HepG2 (cell line): ENCODE results near the gene LCN2. TPM values are rescaled to one million over a fixed set of nuclear protein-coding genes. Genes with fewer than 3 reads are reported as not detected.

Source experiments
- CREB1 ChIP-seq, 2 experiments: fragments of 450-650 bp in 1 of 2; IDR thresholded peaks; 2 replicates each; pipeline ENCODE4 v1.6.1; 2016 to 2017; ENCODE audit warnings: control low read depth in 1 of 2, mild to moderate bottlenecking in 1 of 2, missing compliant biosample characterization in 1 of 2, missing genetic modification characterization in 1 of 2
- FOXP1 ChIP-seq, 2 experiments: fragments of 450-650 bp in 1 of 2; IDR thresholded peaks; 2 replicates each; pipeline ENCODE4 v1.6.1; 2017 to 2018; ENCODE audit warnings: antibody characterized with exemption in 1 of 2
- GATAD2A ChIP-seq: IDR thresholded peaks from 2 replicates; pipeline ENCODE4 v1.6.1; 2016
- GTF3A ChIP-seq: sonication (generic); formaldehyde crosslinking; conservative IDR thresholded peaks from 2 replicates; pipeline ENCODE4 v1.4.0; 2020; ENCODE audit warnings: mild to moderate bottlenecking, missing genetic modification reagents
- REXO4 ChIP-seq: sonication (generic); formaldehyde crosslinking; IDR thresholded peaks from 2 replicates; pipeline ENCODE4 v1.8.0; 2022; ENCODE audit warnings: missing genetic modification reagents, mild to moderate bottlenecking, borderline replicate concordance
- SIX1 ChIP-seq: sonication (generic); formaldehyde crosslinking; IDR thresholded peaks from 2 replicates; pipeline ENCODE4 v1.4.0; 2020; ENCODE audit warnings: missing genetic modification reagents, borderline replicate concordance
- ZBTB10 ChIP-seq: sonication (generic); formaldehyde crosslinking; IDR thresholded peaks from 2 replicates; pipeline ENCODE4 v1.4.0; 2020; ENCODE audit warnings: missing genetic modification reagents, borderline replicate concordance
- ZBTB39 ChIP-seq: sonication (generic); formaldehyde crosslinking; IDR thresholded peaks from 2 replicates; pipeline ENCODE4 v1.5.0; 2020; ENCODE audit warnings: missing genetic modification reagents
- ZNF207 ChIP-seq: fragments of 450-650 bp; IDR thresholded peaks from 2 replicates; pipeline ENCODE4 v1.6.1; 2016; ENCODE audit warnings: antibody characterized with exemption, borderline replicate concordance
- ZNF350 ChIP-seq: sonication (generic); formaldehyde crosslinking; IDR thresholded peaks from 2 replicates; pipeline ENCODE4 v1.4.0; 2020; ENCODE audit warnings: mild to moderate bottlenecking, low read depth, missing genetic modification reagents, borderline replicate concordance
- ZNF513 ChIP-seq: sonication (generic); formaldehyde crosslinking; conservative IDR thresholded peaks from 2 replicates; pipeline ENCODE4 v1.5.0; 2020; ENCODE audit warnings: missing genetic modification reagents
- ZNF639 ChIP-seq: conservative IDR thresholded peaks from 2 replicates; pipeline ENCODE4 v1.6.1; 2018; ENCODE audit warnings: missing genetic modification reagents
- polyA plus RNA-seq, 8 experiments: library from polyadenylated mRNA; depleted of rRNA in 3 of 8; stranded (reverse) in 7 of 8; unstranded in 1 of 8; fragments of >200 nt; fragmentation: Illumina TruSeq in 4 of 8; extraction: Trizol in 4 of 8; gene quantifications; 2 replicates each; pipeline versions ENCODE4 v1.2.1 to v1.2.3, GENCODE V29; 2011 to 2016; ENCODE audit warnings: low read depth in 4 of 8, missing spikeins in 1 of 8, mixed read lengths in 1 of 8; ENCODE audit not compliant: insufficient read depth in 1 of 8
- total RNA-seq, 5 experiments: library from RNA; depleted of rRNA; stranded (reverse); fragments of >200 nt; fragmentation: Illumina TruSeq; extraction: Trizol; gene quantifications; 2 replicates each; pipeline ENCODE4 v1.2.3, GENCODE V29; 2016; ENCODE audit warnings: low read depth in 1 of 5
- TF ChIP-seq, protein P1 (sequence below): sonication (generic); formaldehyde crosslinking; IDR thresholded peaks from 2 replicates; pipeline ENCODE4 v1.4.0; 2020; ENCODE audit warnings: missing genetic modification reagents

Gene LCN2
- total and polyA plus RNA-seq, 2 of the 13 experiments (the other 11 are each of a cell fraction or from before 2014, with no cell fraction given), result 0.38 to 1.4 TPM

- TF ChIP-seq GTF3A (CRISPR knock-in tag) (0 out of 2 replicates have a peak, but pooled peaks have one; percentile 82), SIX1 (CRISPR knock-in tag) (peak; percentile 57; the same call in 1 of the 2 replicates), CREB1 (IDR thresholded peaks at IDR 0.05) (0 out of 2 replicates have a peak, but pooled peaks have one; percentile 4), CREB1 (CRISPR knock-in tag; IDR thresholded peaks at IDR 0.05) (no peak; the same call in 1 of the 2 replicates), ZNF207 (no peak), GATAD2A (peak; percentile 95), REXO4 (CRISPR knock-in tag) (no peak; the same call in 1 of the 2 replicates), ZBTB10 (no peak; the same call in 1 of the 2 replicates), ZBTB39 (CRISPR knock-in tag) (peak; percentile 94), ZNF639 (CRISPR knock-in tag) (peak; percentile 71; the same call in 1 of the 2 replicates), FOXP1 (IDR thresholded peaks at IDR 0.05) (no peak), FOXP1 (CRISPR knock-in tag; IDR thresholded peaks at IDR 0.05) (peak; percentile 77), ZNF513 (CRISPR knock-in tag) (no peak), ZNF350 (CRISPR knock-in tag) (peak; percentile 93)
- TF ChIP-seq, protein P1, sequence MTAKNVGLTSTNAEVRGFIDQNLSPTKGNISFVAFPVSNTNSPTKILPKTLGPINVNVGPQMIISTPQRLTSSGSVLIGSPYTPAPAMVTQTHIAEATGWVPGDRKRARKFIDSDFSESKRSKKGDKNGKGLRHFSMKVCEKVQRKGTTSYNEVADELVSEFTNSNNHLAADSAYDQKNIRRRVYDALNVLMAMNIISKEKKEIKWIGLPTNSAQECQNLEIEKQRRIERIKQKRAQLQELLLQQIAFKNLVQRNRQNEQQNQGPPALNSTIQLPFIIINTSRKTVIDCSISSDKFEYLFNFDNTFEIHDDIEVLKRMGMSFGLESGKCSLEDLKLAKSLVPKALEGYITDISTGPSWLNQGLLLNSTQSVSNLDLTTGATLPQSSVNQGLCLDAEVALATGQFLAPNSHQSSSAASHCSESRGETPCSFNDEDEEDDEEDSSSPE, result peak; percentile 83
These were observed 33.8 kb upstream of the LCN2 start (continued) for GRCh38 chr9:128115187-128116103.
